Activated T-cell treated with anti-CD3 and anti-CD28 coated beads, Interleukin-2, amount 50 U/mL, for 48 hours (primary cell): Measurements from ENCODE around the gene PFDN1.

Source experiments
- DNase-seq, 2 experiments: peaks; one replicate each; pipeline ENCODE4 v3.0.0-alpha.2; 2020

The PFDN1 gene

GRCh38 chr5:140295414-140295813 is 7.5 kb downstream of the PFDN1 start:
- no peak for DNase-seq

GRCh38 chr5:140294753-140295152 is 8.1 kb downstream of the PFDN1 start:
- no peak for DNase-seq

GRCh38 chr5:140293849-140294100 is 9.1 kb downstream of the PFDN1 start:
- no peak for DNase-seq

- DNase-seq, result no peak
Observed at GRCh38 chr5:140293091-140293848, 9.6 kb downstream of the PFDN1 start.

GRCh38 chr5:140292212-140293036 is 10.5 kb downstream of the PFDN1 start:
- DNase-seq, result no peak

GRCh38 chr5:140287801-140288521 is 14.9 kb downstream of the PFDN1 start:
- no peak for DNase-seq

- no peak for DNase-seq
Observed at GRCh38 chr5:140286424-140286823, 16.5 kb downstream of the PFDN1 start.

- DNase-seq, result no peak
Observed at GRCh38 chr5:140284013-140284412, 18.9 kb downstream of the PFDN1 start.

GRCh38 chr5:140282266-140282665 is 20.6 kb downstream of the PFDN1 start:
- DNase-seq, result no peak

- no peak for DNase-seq
Observed at GRCh38 chr5:140275837-140276236, 27.1 kb downstream of the PFDN1 start.

GRCh38 chr5:140273401-140273877 is 29.5 kb downstream of the PFDN1 start:
- no peak for DNase-seq

GRCh38 chr5:140270008-140270407 is 32.9 kb downstream of the PFDN1 start:
- no peak for DNase-seq

GRCh38 chr5:140267559-140268018 is 35.3 kb downstream of the PFDN1 start:
- no peak for DNase-seq

GRCh38 chr5:140267201-140267540 is 35.7 kb downstream of the PFDN1 start:
- no peak for DNase-seq

- DNase-seq, result no peak
Observed at GRCh38 chr5:140266471-140267200, 36.3 kb downstream of the PFDN1 start.

GRCh38 chr5:140265845-140266244 is 37.1 kb downstream of the PFDN1 start:
- DNase-seq, result no peak

- DNase-seq, result no peak
Observed at GRCh38 chr5:140262839-140263238, 40.1 kb downstream of the PFDN1 start.

GRCh38 chr5:140262221-140262620 is 40.7 kb downstream of the PFDN1 start:
- no peak for DNase-seq

GRCh38 chr5:140261403-140262171 is 41.3 kb downstream of the PFDN1 start:
- no peak for DNase-seq

GRCh38 chr5:140260089-140260656 is 42.7 kb downstream of the PFDN1 start:
- DNase-seq, result no peak

GRCh38 chr5:140259500-140259899 is 43.4 kb downstream of the PFDN1 start:
- DNase-seq, result no peak

GRCh38 chr5:140258873-140259272 is 44.0 kb downstream of the PFDN1 start:
- DNase-seq, result no peak
